Measurements from ENCODE around the gene TRPV5. TPM values are rescaled to one million over a fixed set of nuclear protein-coding genes. Genes with fewer than 3 reads are reported as not detected.

Gene TRPV5
- total RNA-seq, 1 donor from 2014 or later, result not detected

GRCh38 chr7:142963993-142964392 lies 30.4 kb upstream of the TRPV5 start:
- H3K4me3 Mint-ChIP-seq, result no peak overlapping the region

GRCh38 chr7:142962991-142963390 lies 29.4 kb upstream of the TRPV5 start:
- Mint-ChIP-seq H3K4me3 (no peak overlapping the region), H3K9me3 (no peaks in the 10 kb centered on the region), H3K27me3 (peaks cover 20% of the 10 kb centered on the region), H3K27ac (no peak overlapping the region), H3K4me1 (ENCODE audit: unreplicated experiment) (peaks cover 6% of the 10 kb centered on the region), H3K36me3 (no peaks in the 10 kb centered on the region)
- no peak for DNase-seq (ENCODE audit: extremely low spot score, unreplicated experiment)
- TF ChIP-seq CTCF (conservative IDR thresholded peaks at IDR 0.05), result no peak

More at GRCh38 chr7:142963993-142964392, 30.4 kb upstream of the TRPV5 start:
- TF ChIP-seq CTCF (conservative IDR thresholded peaks at IDR 0.05), result no peak
- no peaks in the 10 kb centered on the region for H3K36me3 Mint-ChIP-seq
- no peaks in the 10 kb centered on the region for H3K9me3 Mint-ChIP-seq
- H3K27ac Mint-ChIP-seq, result no peak overlapping the region
- peaks cover 18% of the 10 kb centered on the region for H3K27me3 Mint-ChIP-seq
- no peak for DNase-seq (ENCODE audit: extremely low spot score, unreplicated experiment)
- H3K4me1 Mint-ChIP-seq (ENCODE audit: unreplicated experiment), result peaks cover 6% of the 10 kb centered on the region

GRCh38 chr7:142961973-142962926 lies 28.7 kb upstream of the TRPV5 start, which contains the start of gene KEL:
TSS of gene KEL (minus strand) at chr7:142962363. CDS start at chr7:142962206, 157 bp downstream.
- H3K4me3 Mint-ChIP-seq, result no peak within 1 kb of the TSS
- no peak for DNase-seq (ENCODE audit: extremely low spot score, unreplicated experiment)
- H3K9me3 Mint-ChIP-seq, result no peaks in the 10 kb centered on the region
- no peaks in the 10 kb centered on the region for H3K36me3 Mint-ChIP-seq
- peaks cover 6% of the 10 kb centered on the region for H3K4me1 Mint-ChIP-seq (ENCODE audit: unreplicated experiment)
- TF ChIP-seq CTCF (conservative IDR thresholded peaks at IDR 0.05), result no peak
- H3K27me3 Mint-ChIP-seq, result peaks cover 20% of the 10 kb centered on the region
- H3K27ac Mint-ChIP-seq, result no peak within 1 kb of the TSS

GRCh38 chr7:142961595-142961972 lies 28.0 kb upstream of the TRPV5 start:
- H3K27me3 Mint-ChIP-seq, result peaks cover 20% of the 10 kb centered on the region
- no peak overlapping the region for H3K27ac Mint-ChIP-seq
- peaks cover 6% of the 10 kb centered on the region for H3K4me1 Mint-ChIP-seq (ENCODE audit: unreplicated experiment)
- no peaks in the 10 kb centered on the region for H3K36me3 Mint-ChIP-seq
- DNase-seq (ENCODE audit: extremely low spot score, unreplicated experiment), result no peak
- H3K4me3 Mint-ChIP-seq, result no peak overlapping the region
- TF ChIP-seq CTCF (conservative IDR thresholded peaks at IDR 0.05), result no peak
- H3K9me3 Mint-ChIP-seq, result no peaks in the 10 kb centered on the region

- Mint-ChIP-seq H3K27ac (no peak overlapping the region), H3K4me1 (ENCODE audit: unreplicated experiment) (peaks cover 6% of the 10 kb centered on the region), H3K27me3 (peaks cover 20% of the 10 kb centered on the region), H3K4me3 (no peak overlapping the region), H3K9me3 (peaks cover 1% of the 10 kb centered on the region), H3K36me3 (no peaks in the 10 kb centered on the region)
- TF ChIP-seq CTCF (conservative IDR thresholded peaks at IDR 0.05), result no peak
- no peak for DNase-seq (ENCODE audit: extremely low spot score, unreplicated experiment)
Measured at GRCh38 chr7:142960955-142961512, 27.5 kb upstream of the TRPV5 start.

All from type B pancreatic cell (in vitro differentiated cells).